Measurements from ENCODE around the gene NPPC.

DNA sequence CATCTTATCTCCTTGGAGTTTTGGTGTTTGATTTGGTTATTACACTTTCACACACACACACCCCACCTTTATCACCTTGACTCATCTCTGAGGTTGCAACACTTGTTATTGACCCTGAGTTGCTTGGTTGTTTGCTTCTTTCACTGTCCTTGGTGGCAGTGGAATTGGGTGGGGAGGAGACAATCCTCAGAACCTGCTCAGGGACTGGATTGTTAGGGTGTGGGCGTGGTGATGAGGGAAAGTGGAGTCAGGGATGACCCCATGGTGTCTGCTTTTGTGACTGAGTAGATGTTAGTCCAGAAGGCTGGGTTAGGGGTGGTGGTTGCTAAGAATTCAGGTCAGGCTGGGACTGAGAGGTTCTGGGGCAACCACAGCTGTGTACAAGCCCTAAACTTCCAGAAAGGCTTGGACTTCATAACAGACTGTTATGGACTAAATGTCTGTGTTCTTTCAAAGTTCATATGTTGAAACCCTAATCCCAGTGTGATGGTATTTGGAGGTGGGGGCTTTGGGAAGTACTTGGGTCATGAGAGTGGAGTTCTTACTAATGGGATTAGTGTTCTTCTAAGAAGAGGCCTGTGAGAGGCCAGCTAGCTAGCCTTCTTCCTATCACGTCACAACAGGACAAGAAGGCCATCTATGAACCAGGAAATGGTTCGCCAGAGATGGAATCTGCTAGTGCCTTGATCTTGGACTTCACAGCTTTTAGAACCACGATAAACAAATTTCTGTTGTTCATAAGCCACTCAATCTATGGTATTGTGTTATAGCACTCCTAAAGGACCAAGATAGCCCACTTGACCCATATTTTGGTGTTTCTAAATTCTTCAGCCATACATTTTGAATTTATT is 31.9 kb upstream of the NPPC start:
- TF ChIP-seq, protein P1, sequence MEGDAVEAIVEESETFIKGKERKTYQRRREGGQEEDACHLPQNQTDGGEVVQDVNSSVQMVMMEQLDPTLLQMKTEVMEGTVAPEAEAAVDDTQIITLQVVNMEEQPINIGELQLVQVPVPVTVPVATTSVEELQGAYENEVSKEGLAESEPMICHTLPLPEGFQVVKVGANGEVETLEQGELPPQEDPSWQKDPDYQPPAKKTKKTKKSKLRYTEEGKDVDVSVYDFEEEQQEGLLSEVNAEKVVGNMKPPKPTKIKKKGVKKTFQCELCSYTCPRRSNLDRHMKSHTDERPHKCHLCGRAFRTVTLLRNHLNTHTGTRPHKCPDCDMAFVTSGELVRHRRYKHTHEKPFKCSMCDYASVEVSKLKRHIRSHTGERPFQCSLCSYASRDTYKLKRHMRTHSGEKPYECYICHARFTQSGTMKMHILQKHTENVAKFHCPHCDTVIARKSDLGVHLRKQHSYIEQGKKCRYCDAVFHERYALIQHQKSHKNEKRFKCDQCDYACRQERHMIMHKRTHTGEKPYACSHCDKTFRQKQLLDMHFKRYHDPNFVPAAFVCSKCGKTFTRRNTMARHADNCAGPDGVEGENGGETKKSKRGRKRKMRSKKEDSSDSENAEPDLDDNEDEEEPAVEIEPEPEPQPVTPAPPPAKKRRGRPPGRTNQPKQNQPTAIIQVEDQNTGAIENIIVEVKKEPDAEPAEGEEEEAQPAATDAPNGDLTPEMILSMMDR (conservative IDR thresholded peaks at IDR 0.05; ENCODE audit: low read depth, low read length) = no peak
- no peak for TF ChIP-seq EZH2phosphoT487 (IDR thresholded peaks at IDR 0.05; ENCODE audit: borderline replicate concordance, low read length)
- no peak for TF ChIP-seq EZH2 (IDR thresholded peaks at IDR 0.05; ENCODE audit: low read length, unreplicated experiment)
